Body of pancreas (tissue), 4 donors: ENCODE results near the gene DNAJC4.

Source experiments
- POLR2A ChIP-seq, 3 donors: fragments of 450-650 bp; IDR thresholded peaks; one replicate each; pipeline ENCODE4 v1.6.1; 2016; ENCODE audit warnings: antibody characterized with exemption in 3 of 3, mild to moderate bottlenecking in 2 of 3
- TF ChIP-seq, protein P1 (sequence below), 7 experiments: fragments of 450-650 bp in 4 of 7; fragments of 200-600 bp in 3 of 7; sonication (generic) in 3 of 7; IDR thresholded peaks; one replicate each; pipeline ENCODE4 v1.5.1; 2016 to 2019; ENCODE audit warnings: antibody characterized with exemption in 7 of 7

GRCh38 chr11:64186492-64187165 is 43.7 kb upstream of the DNAJC4 start:
- TF ChIP-seq, protein P1, sequence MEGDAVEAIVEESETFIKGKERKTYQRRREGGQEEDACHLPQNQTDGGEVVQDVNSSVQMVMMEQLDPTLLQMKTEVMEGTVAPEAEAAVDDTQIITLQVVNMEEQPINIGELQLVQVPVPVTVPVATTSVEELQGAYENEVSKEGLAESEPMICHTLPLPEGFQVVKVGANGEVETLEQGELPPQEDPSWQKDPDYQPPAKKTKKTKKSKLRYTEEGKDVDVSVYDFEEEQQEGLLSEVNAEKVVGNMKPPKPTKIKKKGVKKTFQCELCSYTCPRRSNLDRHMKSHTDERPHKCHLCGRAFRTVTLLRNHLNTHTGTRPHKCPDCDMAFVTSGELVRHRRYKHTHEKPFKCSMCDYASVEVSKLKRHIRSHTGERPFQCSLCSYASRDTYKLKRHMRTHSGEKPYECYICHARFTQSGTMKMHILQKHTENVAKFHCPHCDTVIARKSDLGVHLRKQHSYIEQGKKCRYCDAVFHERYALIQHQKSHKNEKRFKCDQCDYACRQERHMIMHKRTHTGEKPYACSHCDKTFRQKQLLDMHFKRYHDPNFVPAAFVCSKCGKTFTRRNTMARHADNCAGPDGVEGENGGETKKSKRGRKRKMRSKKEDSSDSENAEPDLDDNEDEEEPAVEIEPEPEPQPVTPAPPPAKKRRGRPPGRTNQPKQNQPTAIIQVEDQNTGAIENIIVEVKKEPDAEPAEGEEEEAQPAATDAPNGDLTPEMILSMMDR (IDR thresholded peaks at IDR 0.05) = no peak
- TF ChIP-seq POLR2A (IDR thresholded peaks at IDR 0.05) = no peak
